K562 (cell line): ENCODE data around the gene MFSD11. TPM values are rescaled to one million over a fixed set of nuclear protein-coding genes. Genes with fewer than 3 reads are reported as not detected.
A peak's percentile ranks its signal among the peaks of the same experiment; 100 is the strongest.

Experiments used
- GATA2 ChIP-seq: sonication (generic); formaldehyde crosslinking; IDR thresholded peaks from 2 replicates; pipeline ENCODE4 v1.4.0; 2020; ENCODE audit warnings: mild to moderate bottlenecking, missing genetic modification reagents
- JUN ChIP-seq, 2 experiments: sonication (generic) in 1 of 2; formaldehyde crosslinking in 1 of 2; IDR thresholded peaks; 2 replicates each; pipeline versions ENCODE4 v1.6.1 to v1.8.0; 2012 to 2022; ENCODE audit warnings: borderline replicate concordance in 2 of 2, mild to moderate bottlenecking in 2 of 2, improper control_type of control experiment in 1 of 2, low read depth in 1 of 2, low read length in 1 of 2, missing genetic modification reagents in 1 of 2
- MAFF ChIP-seq: IDR thresholded peaks from 2 replicates; pipeline ENCODE4 v1.6.1; 2012; ENCODE audit warnings: low read length, improper control_type of control experiment
- MEIS2 ChIP-seq: fragments of 450-650 bp; IDR thresholded peaks from 2 replicates; pipeline ENCODE4 v1.6.1; 2014; ENCODE audit warnings: mild to moderate bottlenecking; ENCODE audit not compliant: partially characterized antibody
- SMAD4 ChIP-seq: fragments of 250-450 bp; sonication (Bioruptor Pico); conservative IDR thresholded peaks from 2 replicates; pipeline ENCODE4 v1.8.0; 2021; ENCODE audit warnings: inconsistent platforms, mild to moderate bottlenecking, moderate library complexity
- SMARCE1 ChIP-seq: fragments of 450-650 bp; IDR thresholded peaks from 2 replicates; pipeline ENCODE4 v1.7.1; 2016; ENCODE audit warnings: mild to moderate bottlenecking
- polyA plus RNA-seq, 8 experiments: library from polyadenylated mRNA; depleted of rRNA in 4 of 8; stranded (reverse) in 5 of 8; unstranded in 3 of 8; fragments of >200 nt; fragmentation: Nextera tagmentation in 2 of 8; fragmentation: Illumina TruSeq in 1 of 8; extraction: Ambion mirVana in 2 of 8; extraction: Trizol in 1 of 8; gene quantifications; 2 replicates each; pipeline versions ENCODE4 v1.2.1 to v1.2.3, GENCODE V29; 2011 to 2014; ENCODE audit warnings: inconsistent platforms in 1 of 8, missing spikeins in 1 of 8
- total RNA-seq, 7 experiments: library from RNA; depleted of rRNA in 6 of 7; stranded (reverse); fragments of >200 nt in 6 of 7; fragmentation: Illumina TruSeq in 2 of 7; extraction: Trizol in 2 of 7; gene quantifications; 2 replicates each; pipeline versions ENCODE4 v1.2.1 to v1.2.3, GENCODE V29; 2011 to 2021; ENCODE audit warnings: low replicate concordance in 1 of 7
- TF ChIP-seq, protein P1 (sequence below), 3 experiments: IDR thresholded peaks in 2 of 3; conservative IDR thresholded peaks in 1 of 3; 2 replicates each; pipeline ENCODE4 v1.5.1; 2011 to 2012; ENCODE audit warnings: low read length in 3 of 3, mild to moderate bottlenecking in 3 of 3, control low read depth in 2 of 3, improper control_type of control experiment in 1 of 3, inconsistent platforms in 1 of 3, low read depth in 1 of 3, mixed read lengths in 1 of 3, moderate library complexity in 1 of 3; ENCODE audit not compliant: insufficient read depth in 2 of 3
- TF ChIP-seq, protein P2 (sequence below): sonication (generic); formaldehyde crosslinking; IDR thresholded peaks from 2 replicates; pipeline ENCODE4 v1.8.0; 2022; ENCODE audit warnings: mild to moderate bottlenecking, missing genetic modification reagents
- TF ChIP-seq, protein P3 (sequence below), 2 experiments: fragments of 450-650 bp; IDR thresholded peaks; 2 replicates each; pipeline ENCODE4 v1.6.1; 2016; ENCODE audit warnings: mild to moderate bottlenecking in 2 of 2, borderline replicate concordance in 1 of 2, low read depth in 1 of 2, moderate library complexity in 1 of 2

Gene MFSD11
- total and polyA plus RNA-seq, 9 of the 15 experiments (the other 6 are each of a cell fraction or from before 2014, with no cell fraction given): 14.4 to 24.5 (median 19.9) TPM

DNA sequence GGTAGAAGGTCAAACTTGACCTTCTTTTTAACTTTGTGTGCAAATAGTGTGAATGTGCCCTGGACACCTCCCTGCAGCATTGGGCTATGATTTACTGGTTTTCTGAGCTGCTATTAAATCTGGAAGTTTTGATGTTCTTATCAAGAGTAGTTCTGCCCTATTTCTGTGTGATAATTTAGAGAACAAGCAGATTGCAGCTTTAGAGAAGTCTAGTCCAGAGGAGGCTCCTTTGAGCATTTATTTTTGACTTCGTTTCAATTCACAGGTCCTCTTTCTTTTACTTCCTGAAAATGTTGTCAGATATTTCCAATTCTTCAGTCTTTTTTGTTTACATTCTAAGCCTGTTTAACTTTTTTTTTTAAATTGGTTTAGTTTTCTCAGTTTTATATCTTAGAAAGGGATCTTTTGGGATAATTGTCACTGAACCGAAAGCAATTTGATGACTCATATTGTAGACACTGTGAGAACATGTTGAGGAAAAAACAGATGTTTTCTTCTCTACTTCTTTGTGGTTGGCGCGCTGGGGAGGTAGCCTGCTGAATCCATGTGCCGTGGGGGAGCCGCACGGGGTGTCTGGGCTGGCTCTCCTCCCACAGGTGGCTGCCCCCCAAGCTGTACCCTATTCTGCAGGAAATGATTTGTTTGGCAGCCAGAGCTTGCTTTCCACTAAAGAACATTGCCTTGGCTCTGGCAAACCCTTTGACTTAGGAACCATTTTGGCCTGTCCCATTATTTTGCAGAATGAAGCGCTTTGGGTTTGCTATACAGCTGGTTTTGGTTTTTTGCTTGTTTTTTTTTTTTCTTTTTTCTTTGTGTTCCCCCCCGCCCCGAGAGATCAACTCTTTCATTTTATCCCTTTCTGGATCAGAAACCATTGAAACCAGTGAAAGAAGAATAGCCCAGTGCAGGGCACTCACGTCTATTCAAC, 53.4 kb downstream of the MFSD11 start (continued):
- TF ChIP-seq, protein P1, sequence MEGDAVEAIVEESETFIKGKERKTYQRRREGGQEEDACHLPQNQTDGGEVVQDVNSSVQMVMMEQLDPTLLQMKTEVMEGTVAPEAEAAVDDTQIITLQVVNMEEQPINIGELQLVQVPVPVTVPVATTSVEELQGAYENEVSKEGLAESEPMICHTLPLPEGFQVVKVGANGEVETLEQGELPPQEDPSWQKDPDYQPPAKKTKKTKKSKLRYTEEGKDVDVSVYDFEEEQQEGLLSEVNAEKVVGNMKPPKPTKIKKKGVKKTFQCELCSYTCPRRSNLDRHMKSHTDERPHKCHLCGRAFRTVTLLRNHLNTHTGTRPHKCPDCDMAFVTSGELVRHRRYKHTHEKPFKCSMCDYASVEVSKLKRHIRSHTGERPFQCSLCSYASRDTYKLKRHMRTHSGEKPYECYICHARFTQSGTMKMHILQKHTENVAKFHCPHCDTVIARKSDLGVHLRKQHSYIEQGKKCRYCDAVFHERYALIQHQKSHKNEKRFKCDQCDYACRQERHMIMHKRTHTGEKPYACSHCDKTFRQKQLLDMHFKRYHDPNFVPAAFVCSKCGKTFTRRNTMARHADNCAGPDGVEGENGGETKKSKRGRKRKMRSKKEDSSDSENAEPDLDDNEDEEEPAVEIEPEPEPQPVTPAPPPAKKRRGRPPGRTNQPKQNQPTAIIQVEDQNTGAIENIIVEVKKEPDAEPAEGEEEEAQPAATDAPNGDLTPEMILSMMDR (IDR thresholded peaks at IDR 0.05 in 2 of 3, conservative IDR thresholded peaks at IDR 0.05 in 1 of 3; ENCODE audit: insufficient read depth in 2 of 3, low read depth in 1 of 3, low read length in 3 of 3): no peak
- TF ChIP-seq GATA2 (CRISPR knock-in tag) (peak; percentile 12; the same call in 1 of the 2 replicates), MAFF (peak; percentile 18; the same call in 1 of the 2 replicates), SMARCE1 (peak; percentile 95), SMAD4 (CRISPR knock-in tag) (peak; percentile 53), JUN (IDR thresholded peaks at IDR 0.05; ENCODE audit: borderline replicate concordance, low read depth, low read length) (peak; percentile 87), JUN (CRISPR knock-in tag; IDR thresholded peaks at IDR 0.05; ENCODE audit: borderline replicate concordance) (no peak), MEIS2 (peak; percentile 41)
- TF ChIP-seq, protein P2, sequence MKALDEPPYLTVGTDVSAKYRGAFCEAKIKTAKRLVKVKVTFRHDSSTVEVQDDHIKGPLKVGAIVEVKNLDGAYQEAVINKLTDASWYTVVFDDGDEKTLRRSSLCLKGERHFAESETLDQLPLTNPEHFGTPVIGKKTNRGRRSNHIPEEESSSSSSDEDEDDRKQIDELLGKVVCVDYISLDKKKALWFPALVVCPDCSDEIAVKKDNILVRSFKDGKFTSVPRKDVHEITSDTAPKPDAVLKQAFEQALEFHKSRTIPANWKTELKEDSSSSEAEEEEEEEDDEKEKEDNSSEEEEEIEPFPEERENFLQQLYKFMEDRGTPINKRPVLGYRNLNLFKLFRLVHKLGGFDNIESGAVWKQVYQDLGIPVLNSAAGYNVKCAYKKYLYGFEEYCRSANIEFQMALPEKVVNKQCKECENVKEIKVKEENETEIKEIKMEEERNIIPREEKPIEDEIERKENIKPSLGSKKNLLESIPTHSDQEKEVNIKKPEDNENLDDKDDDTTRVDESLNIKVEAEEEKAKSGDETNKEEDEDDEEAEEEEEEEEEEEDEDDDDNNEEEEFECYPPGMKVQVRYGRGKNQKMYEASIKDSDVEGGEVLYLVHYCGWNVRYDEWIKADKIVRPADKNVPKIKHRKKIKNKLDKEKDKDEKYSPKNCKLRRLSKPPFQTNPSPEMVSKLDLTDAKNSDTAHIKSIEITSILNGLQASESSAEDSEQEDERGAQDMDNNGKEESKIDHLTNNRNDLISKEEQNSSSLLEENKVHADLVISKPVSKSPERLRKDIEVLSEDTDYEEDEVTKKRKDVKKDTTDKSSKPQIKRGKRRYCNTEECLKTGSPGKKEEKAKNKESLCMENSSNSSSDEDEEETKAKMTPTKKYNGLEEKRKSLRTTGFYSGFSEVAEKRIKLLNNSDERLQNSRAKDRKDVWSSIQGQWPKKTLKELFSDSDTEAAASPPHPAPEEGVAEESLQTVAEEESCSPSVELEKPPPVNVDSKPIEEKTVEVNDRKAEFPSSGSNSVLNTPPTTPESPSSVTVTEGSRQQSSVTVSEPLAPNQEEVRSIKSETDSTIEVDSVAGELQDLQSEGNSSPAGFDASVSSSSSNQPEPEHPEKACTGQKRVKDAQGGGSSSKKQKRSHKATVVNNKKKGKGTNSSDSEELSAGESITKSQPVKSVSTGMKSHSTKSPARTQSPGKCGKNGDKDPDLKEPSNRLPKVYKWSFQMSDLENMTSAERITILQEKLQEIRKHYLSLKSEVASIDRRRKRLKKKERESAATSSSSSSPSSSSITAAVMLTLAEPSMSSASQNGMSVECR: no peak
- TF ChIP-seq, protein P3, sequence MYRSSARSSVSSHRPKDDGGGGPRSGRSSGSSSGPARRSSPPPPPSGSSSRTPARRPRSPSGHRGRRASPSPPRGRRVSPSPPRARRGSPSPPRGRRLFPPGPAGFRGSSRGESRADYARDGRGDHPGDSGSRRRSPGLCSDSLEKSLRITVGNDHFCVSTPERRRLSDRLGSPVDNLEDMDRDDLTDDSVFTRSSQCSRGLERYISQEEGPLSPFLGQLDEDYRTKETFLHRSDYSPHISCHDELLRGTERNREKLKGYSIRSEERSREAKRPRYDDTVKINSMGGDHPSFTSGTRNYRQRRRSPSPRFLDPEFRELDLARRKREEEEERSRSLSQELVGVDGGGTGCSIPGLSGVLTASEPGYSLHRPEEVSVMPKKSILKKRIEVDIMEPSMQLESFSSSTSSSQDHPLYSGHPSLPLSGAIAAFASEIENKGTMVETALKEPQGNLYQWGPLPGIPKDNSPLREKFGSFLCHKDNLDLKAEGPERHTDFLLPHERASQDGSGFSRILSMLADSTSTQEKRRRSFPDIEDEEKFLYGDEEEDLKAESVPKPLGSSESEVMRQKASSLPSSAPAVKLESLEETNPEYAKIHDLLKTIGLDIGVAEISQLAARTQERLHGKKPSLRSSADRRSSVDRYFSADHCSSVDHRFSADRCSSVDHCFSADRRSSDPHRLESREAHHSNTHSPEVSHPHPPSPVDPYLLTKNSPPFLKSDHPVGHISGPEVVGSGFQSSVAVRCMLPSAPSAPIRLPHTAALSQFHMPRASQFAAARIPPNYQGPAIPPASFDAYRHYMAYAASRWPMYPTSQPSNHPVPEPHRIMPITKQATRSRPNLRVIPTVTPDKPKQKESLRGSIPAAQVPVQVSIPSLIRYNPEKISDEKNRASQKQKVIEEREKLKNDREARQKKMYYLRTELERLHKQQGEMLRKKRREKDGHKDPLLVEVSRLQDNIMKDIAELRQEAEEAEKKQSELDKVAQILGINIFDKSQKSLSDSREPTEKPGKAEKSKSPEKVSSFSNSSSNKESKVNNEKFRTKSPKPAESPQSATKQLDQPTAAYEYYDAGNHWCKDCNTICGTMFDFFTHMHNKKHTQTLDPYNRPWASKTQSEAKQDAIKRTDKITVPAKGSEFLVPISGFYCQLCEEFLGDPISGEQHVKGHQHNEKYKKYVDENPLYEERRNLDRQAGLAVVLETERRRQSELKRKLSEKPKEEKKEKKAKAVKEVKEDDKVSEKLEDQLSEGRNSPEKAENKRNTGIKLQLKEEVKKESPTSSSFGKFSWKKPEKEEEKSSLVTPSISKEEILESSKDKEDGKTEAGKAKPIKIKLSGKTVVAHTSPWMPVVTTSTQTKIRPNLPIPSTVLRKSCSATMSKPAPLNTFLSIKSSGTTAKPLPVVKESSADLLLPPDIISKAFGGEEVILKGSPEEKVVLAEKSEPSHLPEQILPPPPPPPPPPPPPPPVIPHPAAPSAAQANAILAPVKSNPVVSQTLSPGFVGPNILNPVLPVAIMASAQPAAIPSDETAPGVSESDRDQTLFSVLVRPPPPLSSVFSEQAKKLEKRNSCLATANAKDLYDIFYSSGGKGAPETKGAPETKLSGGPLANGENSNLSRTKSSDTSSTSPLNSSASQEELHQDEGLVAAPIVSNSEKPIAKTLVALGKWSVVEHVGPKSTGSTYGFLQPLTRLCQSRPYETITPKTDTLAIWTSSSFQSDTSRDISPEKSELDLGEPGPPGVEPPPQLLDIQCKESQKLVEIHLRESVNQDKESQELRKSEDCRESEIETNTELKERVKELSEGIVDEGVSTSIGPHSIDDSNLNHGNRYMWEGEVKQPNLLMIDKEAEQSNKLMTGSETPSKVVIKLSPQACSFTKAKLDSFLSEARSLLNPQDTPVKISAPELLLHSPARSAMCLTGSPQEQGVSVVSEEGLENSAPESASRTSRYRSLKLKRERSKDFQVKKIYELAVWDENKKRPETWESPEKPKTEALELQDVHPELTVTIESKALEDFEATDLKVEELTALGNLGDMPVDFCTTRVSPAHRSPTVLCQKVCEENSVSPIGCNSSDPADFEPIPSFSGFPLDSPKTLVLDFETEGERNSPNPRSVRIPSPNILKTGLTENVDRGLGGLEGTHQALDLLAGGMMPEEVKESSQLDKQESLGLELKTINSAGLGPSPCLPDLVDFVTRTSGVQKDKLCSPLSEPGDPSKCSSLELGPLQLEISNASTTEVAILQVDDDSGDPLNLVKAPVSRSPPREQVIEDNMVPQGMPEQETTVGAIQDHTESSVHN (IDR thresholded peaks at IDR 0.05; ENCODE audit: borderline replicate concordance in 1 of 2, low read depth in 1 of 2): peak in 1 of 2 experiments; percentile 84; a peak in 2 of 4 replicates
